GM04504 (cell line): ENCODE measurements around the gene RFFL.
"Not testable (repeated sequence)": the region's sequence is repeated elsewhere in the genome, so short reads cannot be mapped to it uniquely, and the experiment has no call there.

Source experiments
- DNase-seq: peaks from one replicate; pipeline ENCODE4 v3.0.0-alpha.2; 2012; ENCODE audit warnings: low read depth

The RFFL gene

GRCh38 chr17:35048685-35049379, 14.7 kb downstream of the RFFL start:
- no peak for DNase-seq

GRCh38 chr17:35046740-35047283, 16.7 kb downstream of the RFFL start:
- peak; percentile 41 for DNase-seq

- no peak for DNase-seq
Observed at GRCh38 chr17:35046245-35046644, 17.3 kb downstream of the RFFL start.

- not testable (repeated sequence) for DNase-seq
Observed at GRCh38 chr17:35045458-35045979, 18.0 kb downstream of the RFFL start.

GRCh38 chr17:35044181-35044580, 19.3 kb downstream of the RFFL start:
- no peak for DNase-seq

- no peak for DNase-seq
Observed at GRCh38 chr17:35041390-35041789, 22.1 kb downstream of the RFFL start.

GRCh38 chr17:35038453-35038852, 25.1 kb downstream of the RFFL start:
- DNase-seq: no peak

GRCh38 chr17:35030780-35031179, 32.7 kb downstream of the RFFL start:
- no peak for DNase-seq

- DNase-seq: no peak
Observed at GRCh38 chr17:35028531-35029262, 34.8 kb downstream of the RFFL start.

GRCh38 chr17:35028097-35028496, 35.4 kb downstream of the RFFL start:
- not testable (repeated sequence) for DNase-seq

- no peak for DNase-seq
Observed at GRCh38 chr17:35025541-35025940, 38.0 kb downstream of the RFFL start.

GRCh38 chr17:35023538-35023937, 40.0 kb downstream of the RFFL start:
- no peak for DNase-seq

GRCh38 chr17:35022536-35023063, 40.9 kb downstream of the RFFL start:
- peak; percentile 38 for DNase-seq

GRCh38 chr17:35021520-35022380, 41.8 kb downstream of the RFFL start:
- DNase-seq: no peak

- no peak for DNase-seq
Observed at GRCh38 chr17:35019386-35020179, 43.9 kb downstream of the RFFL start.

- DNase-seq: no peak
Observed at GRCh38 chr17:35018814-35019213, 44.7 kb downstream of the RFFL start.

GRCh38 chr17:35017021-35017420, 46.5 kb downstream of the RFFL start:
- no peak for DNase-seq

- no peak for DNase-seq
Observed at GRCh38 chr17:35016369-35016768, 47.1 kb downstream of the RFFL start.

GRCh38 chr17:35011671-35012216, 51.8 kb downstream of the RFFL start:
- DNase-seq: no peak

- DNase-seq: no peak
Observed at GRCh38 chr17:35010093-35010492, 53.4 kb downstream of the RFFL start.

- DNase-seq: no peak
Observed at GRCh38 chr17:35006961-35007360, 56.5 kb downstream of the RFFL start.
